DND-41 (cell line): Measurements from ENCODE around the gene LHFPL2.

Experiments
- EZH2 ChIP-seq: IDR thresholded peaks from 3 replicates; pipeline ENCODE4 v1.6.1; 2012; ENCODE audit warnings: borderline replicate concordance, low read depth, mild to moderate bottlenecking, moderate library complexity, low read length, inconsistent platforms; ENCODE audit not compliant: severe bottlenecking
- TF ChIP-seq, protein P1 (sequence below): IDR thresholded peaks from 2 replicates; pipeline ENCODE4 v1.5.1; 2012; ENCODE audit warnings: borderline replicate concordance, low read length, moderate library complexity, mild to moderate bottlenecking; ENCODE audit not compliant: poor library complexity, severe bottlenecking; ENCODE audit errors: extremely low read depth

GRCh38 chr5:78550891-78551290, 97.7 kb downstream of the LHFPL2 start:
- TF ChIP-seq, protein P1, sequence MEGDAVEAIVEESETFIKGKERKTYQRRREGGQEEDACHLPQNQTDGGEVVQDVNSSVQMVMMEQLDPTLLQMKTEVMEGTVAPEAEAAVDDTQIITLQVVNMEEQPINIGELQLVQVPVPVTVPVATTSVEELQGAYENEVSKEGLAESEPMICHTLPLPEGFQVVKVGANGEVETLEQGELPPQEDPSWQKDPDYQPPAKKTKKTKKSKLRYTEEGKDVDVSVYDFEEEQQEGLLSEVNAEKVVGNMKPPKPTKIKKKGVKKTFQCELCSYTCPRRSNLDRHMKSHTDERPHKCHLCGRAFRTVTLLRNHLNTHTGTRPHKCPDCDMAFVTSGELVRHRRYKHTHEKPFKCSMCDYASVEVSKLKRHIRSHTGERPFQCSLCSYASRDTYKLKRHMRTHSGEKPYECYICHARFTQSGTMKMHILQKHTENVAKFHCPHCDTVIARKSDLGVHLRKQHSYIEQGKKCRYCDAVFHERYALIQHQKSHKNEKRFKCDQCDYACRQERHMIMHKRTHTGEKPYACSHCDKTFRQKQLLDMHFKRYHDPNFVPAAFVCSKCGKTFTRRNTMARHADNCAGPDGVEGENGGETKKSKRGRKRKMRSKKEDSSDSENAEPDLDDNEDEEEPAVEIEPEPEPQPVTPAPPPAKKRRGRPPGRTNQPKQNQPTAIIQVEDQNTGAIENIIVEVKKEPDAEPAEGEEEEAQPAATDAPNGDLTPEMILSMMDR = no peak
- no peak for TF ChIP-seq EZH2
